ENCODE data around the gene ZFP36L1. TPM values are rescaled to one million over a fixed set of nuclear protein-coding genes. Genes with fewer than 3 reads are reported as not detected.

The ZFP36L1 gene
- total RNA-seq, 4 donors from 2014 or later: 154 to 451 (median 280) TPM

- ATAC-seq: no peak
- Histone ChIP-seq H3K4me1 (peaks cover 14 to 99% (median 34%) of the 10 kb centered on the region in 3 donors), H3K27ac (peak overlapping the region; percentile 86 to 98 (median 94)), H3K4me3 (peak overlapping the region in 1 of 2 donors; percentile 33), H3K9me3 (no peaks in the 10 kb centered on the region), H3K27me3 (no peaks in the 10 kb centered on the region), H3K36me3 (no peaks in the 10 kb centered on the region)
- TF ChIP-seq EP300 (IDR thresholded peaks at IDR 0.05) (no peak), CTCF (IDR thresholded peaks at IDR 0.05) (no peak), POLR2A (IDR thresholded peaks at IDR 0.05) (no peak), POLR2AphosphoS5 (IDR thresholded peaks at IDR 0.05) (no peak)
- WGBS, 2 donors (ENCODE audit: low coverage in 1 of 2): 17% methylated on average over 2 of the region's 2 CpGs; no CpG with 5 or more reads in 1 of the 2 donors
These were observed 21.3 kb upstream of the ZFP36L1 start for GRCh38 chr14:68814238-68814538.

- WGBS, 2 donors (ENCODE audit: low coverage in 1 of 2): 70 to 82% methylated on average over 2 to 4 of the region's 5 CpGs
- TF ChIP-seq POLR2AphosphoS5 (IDR thresholded peaks at IDR 0.05): no peak
- TF ChIP-seq POLR2A (IDR thresholded peaks at IDR 0.05): no peak
- TF ChIP-seq EP300 (IDR thresholded peaks at IDR 0.05): no peak
- no peak for TF ChIP-seq CTCF (IDR thresholded peaks at IDR 0.05)
- Histone ChIP-seq H3K36me3 (no peaks in the 10 kb centered on the region), H3K4me3 (no peak overlapping the region), H3K9me3 (no peaks in the 10 kb centered on the region), H3K4me1 (peaks cover 14 to 99% (median 39%) of the 10 kb centered on the region in 3 donors), H3K27me3 (no peaks in the 10 kb centered on the region), H3K27ac (peak overlapping the region; percentile 86 to 98 (median 94))
- no peak for ATAC-seq
These were observed 20.5 kb upstream of the ZFP36L1 start for GRCh38 chr14:68813318-68813838.

GRCh38 chr14:68811171-68811570 lies 18.3 kb upstream of the ZFP36L1 start:
- Histone ChIP-seq H3K9me3 (no peaks in the 10 kb centered on the region), H3K27ac (peak overlapping the region in 3 of 4 donors; percentile 3 to 93 (median 13)), H3K4me3 (no peak overlapping the region), H3K36me3 (no peaks in the 10 kb centered on the region), H3K27me3 (no peaks in the 10 kb centered on the region), H3K4me1 (peaks cover 20 to 99% (median 56%) of the 10 kb centered on the region in 3 donors)
- TF ChIP-seq CTCF (IDR thresholded peaks at IDR 0.05): no peak
- TF ChIP-seq POLR2AphosphoS5 (IDR thresholded peaks at IDR 0.05): no peak
- TF ChIP-seq EP300 (IDR thresholded peaks at IDR 0.05): no peak
- no peak for TF ChIP-seq POLR2A (IDR thresholded peaks at IDR 0.05)
- no peak for ATAC-seq
- 85 to 100% methylated on average over 2 to 3 of the region's 10 CpGs for WGBS, 2 donors (ENCODE audit: low coverage in 1 of 2)

- H3K9me3 ChIP-seq: no peaks in the 10 kb centered on the region
These were observed 17.6 kb upstream of the ZFP36L1 start for GRCh38 chr14:68810173-68811153.

More at GRCh38 chr14:68810173-68811153, 17.6 kb upstream of the ZFP36L1 start:
- WGBS, 2 donors (ENCODE audit: low coverage in 1 of 2): 97 to 98% methylated on average over 6 to 7 of the region's 8 CpGs
- TF ChIP-seq POLR2A (IDR thresholded peaks at IDR 0.05) (no peak), CTCF (IDR thresholded peaks at IDR 0.05) (no peak), EP300 (IDR thresholded peaks at IDR 0.05) (no peak), POLR2AphosphoS5 (IDR thresholded peaks at IDR 0.05) (no peak)
- Histone ChIP-seq H3K4me1 (peaks cover 17 to 99% (median 52%) of the 10 kb centered on the region in 3 donors), H3K4me3 (no peak overlapping the region), H3K36me3 (no peaks in the 10 kb centered on the region), H3K27ac (peak overlapping the region in 2 of 4 donors; percentile 13 to 86), H3K27me3 (no peaks in the 10 kb centered on the region)
- ATAC-seq: no peak
